Measurements from ENCODE around the gene COL4A2.
A peak's percentile ranks its signal among the peaks of the same experiment; 100 is the strongest.
"Not testable (repeated sequence)": the region's sequence is repeated elsewhere in the genome, so short reads cannot be mapped to it uniquely, and the experiment has no call there.

Gene COL4A2

DNA sequence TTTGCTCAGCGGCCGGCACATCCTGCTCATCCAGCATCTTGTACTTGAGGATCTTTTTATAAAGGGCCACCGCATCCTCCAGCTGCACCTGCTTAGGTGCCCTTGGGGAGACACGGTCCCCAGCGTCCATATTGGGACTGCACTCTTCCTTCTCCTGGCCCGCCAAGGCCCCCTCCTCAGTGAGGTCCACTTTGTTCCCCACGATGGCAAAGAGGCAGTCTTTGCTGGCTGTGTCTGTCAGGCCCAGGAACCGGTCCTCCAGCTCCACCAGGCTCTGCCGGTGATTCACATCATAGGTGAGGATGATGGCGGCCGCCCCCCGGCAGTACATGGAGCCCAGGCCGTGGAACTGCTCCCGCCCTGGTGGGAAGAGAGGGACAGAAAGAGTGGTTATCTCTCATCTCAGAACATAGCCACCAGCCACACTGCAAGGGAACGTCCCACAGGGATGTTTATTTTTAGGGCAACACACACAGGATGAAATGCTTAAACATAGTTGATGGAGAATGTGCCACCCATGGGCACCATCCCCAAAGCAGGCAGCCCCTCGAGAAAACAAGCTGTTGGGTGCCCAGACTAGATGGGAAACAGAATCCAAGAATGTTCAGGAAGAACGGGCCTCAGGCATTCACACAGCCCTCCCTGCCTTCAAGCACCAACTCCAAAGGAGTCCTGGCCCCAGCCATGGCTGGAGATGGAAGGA, 216.9 kb downstream of the COL4A2 start:
- DNase-seq = no peak

DNA sequence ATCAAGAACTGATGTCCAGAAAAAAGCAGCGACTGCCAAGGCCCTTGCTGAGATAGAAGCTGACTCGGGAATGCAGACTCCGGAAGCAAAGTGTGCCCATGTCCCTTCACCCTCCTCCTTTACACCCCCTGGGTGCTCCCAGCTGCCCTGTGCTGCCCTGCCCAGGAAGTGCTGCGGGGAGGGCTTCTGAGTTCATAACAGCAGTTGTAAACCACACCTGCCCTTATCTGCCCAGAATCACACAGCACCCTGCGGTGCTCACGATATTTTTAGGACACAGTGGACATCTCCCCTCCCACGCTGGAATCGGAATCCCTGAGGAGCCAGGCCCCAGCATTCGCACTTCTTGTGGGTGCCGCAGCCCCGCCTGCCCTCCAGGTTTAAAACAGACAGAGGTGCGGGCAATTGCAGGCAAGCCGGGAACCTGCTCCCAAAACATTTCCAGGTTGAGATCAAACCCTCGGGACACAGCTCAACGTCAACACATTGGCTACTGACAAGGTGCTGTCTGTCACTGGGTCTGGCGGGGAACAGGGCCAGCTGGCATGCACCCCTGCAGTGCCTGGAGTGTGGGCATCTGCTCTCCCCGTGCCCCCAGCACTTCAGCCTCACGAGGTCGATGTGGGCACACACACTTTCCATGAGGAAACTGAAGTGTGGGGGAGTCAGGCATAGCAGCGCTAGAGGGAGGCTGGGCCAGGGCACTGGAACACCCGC, 217.6 kb downstream of the COL4A2 start:
- no peak for DNase-seq

DNA sequence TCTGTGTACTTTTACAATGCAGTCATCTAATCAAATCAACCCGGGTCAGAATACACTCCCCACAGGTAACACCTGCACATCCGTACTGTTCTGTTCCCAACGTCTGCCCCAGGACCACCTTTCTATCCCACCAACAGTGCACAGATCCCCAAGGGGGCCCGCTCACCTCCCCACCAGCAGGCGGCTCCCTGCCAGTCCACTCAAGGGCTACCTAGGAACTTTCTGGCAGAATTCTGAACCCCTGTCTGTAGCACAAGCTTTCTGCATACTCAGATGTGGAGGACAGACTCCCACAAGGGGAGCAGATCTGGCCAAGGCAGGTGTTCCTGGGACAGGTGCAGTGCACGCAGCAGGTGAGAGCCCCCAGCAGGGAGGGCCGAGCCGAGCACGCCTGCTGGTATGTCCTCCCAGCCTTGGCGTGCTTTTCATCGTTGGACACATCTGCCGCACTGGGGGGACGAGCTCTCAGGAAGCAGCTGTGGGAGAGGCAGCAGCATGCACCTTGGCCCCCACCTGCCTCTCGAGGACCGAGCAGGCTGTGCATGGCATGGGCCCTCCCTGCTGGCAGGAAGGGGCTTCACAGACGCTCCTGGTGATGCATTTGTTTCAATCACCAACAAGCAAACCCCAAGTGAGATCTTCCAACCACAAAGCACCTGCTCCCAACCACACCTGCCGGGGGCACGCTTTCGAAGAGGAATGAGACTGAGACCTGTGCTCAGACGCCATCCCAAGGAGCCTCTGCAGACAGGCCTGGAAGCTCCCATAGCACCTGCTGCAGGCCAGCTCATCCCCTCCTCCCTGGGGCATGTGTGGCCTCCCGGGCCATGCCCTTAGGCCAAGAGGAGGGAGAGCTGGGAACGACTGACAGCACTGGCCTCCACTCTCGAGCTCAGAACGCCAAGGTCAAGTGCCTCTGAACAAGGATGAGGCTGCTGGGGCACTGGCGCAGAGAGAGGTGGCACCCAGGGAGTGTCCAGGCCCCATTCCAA, 218.5 kb downstream of the COL4A2 start:
- no peak for DNase-seq

DNA sequence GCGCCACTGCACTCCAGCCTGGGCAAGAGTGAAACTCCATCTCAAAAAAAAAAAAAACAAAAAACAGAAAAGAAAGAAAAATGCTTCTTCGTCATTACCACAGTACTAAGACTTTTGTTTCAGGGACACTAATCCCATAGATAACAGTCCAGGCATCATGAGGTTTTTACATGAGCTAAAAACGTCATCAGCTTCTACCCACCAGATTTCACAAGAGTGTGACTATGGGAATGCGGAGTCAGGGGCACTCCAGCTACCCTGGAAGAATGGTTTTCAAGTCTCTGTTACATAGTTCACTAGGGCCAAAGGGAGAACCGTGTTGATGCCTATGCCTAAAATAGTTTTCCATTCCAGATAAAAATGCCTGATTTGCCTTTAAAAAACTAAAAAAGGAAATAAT, 221.3 kb downstream of the COL4A2 start:
- no peak for DNase-seq

DNA sequence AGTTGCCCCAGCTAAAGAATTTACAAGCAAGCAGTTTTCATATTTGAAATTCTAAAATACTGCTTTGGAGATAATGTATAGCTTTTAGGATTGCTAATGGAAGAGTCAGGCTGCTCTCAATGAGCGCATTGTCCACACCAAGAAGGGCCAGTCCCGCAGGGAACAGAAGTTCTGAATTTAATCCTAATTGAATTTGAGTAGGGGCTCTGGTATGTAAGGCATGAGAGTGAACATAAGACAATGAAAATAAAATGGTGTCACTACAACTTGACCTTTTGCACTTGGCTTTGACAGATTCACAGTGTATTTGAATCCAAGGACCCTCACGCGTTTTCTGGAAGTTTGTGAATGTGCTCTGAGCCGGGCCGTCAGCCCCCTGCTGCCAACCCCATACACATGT, 221.8 kb downstream of the COL4A2 start:
- no peak for DNase-seq

DNA sequence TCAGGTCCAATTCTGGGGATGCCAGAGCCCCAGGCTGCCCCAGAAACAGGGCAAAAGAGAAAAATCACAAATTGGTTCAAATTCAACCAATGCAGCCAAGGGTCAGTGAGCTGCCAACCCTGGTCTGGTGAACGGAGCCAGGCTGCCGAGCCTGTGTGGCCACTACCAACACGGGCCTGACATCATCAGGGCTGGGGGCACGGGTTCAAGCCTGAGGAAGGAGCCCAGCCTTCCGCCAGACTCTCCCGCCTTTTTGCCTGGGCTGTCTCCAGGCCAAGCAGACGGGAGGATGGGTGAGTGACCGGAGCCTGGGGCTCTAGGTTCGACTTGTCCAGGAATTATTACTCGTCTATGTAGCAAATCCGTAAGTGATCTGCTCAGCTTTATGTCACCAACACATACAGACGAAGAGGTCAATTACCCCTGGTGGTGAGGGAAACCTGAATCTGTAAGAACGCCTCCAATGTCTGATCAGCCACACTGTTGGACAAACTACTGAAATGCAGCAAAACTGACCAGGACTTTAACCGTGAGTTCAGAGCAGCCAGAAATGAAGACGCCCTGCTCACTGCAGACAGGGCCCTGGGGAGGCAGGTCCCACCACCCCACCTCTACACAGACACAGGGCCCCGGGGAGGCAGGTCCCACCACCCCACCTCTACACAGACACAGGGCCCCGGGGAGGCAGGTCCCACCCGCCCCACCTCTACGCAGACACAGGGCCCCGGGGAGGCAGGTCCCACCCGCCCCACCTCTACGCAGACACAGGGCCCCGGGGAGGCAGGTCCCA, 222.6 kb downstream of the COL4A2 start:
- no peak for DNase-seq

DNA sequence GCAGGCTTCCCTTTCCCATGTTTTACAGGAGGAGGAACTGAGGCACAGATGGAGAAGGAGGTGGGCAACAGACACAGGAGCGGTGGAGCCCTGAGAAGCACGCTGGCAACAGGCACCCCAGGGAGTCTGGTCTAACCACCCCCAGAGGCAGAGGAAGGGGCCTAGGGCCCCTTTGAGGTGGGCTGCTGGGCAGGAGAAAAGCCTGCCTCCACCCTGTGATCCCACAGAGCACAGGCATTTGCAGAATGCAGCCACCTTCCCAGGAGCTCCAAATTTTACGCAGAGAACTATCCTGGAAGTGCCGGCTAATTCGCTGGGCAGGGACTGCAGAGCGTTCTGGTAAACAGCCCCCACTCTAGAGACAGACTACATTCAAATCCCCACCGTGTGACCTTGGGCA, 224.0 kb downstream of the COL4A2 start:
- DNase-seq = no peak

DNA sequence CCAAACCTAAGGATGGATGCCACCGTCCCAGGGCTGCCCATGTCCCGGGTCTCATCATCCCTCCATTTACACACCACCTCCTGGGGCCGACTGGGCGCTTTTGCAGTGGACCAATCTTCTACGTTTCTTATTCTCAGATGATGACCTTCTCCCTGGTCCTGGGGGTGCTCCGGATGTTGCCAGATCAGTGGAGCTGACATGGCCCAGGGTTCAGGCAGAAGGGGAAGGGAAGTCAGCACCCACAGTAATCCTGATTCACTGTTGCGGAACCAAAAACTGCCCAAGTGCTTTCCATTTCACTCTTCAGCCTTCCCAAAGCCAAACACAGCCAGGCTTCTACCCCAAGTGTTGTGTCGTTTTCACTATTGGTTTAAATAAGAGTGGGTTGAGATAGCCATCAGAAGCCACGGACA, 224.6 kb downstream of the COL4A2 start:
- no peak for DNase-seq

DNA sequence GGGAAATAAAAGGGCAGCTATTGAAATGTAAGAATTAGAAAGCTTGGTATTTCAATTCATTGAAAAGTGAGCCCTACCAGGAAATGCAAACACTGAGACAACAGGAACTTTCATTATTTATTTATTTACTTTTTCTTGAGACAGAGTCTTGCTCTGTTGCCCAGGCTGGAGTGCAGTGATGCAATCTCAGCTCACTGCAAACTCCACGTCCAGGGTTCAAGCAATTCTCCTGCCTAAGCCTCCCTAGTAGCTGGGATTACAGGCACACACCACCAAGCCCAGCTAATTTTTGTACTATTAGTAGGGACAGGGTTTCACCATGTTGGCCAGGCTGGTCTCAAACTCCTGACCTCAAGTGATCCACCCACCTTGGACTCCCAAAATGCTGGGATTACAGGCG, 225.2 kb downstream of the COL4A2 start:
- DNase-seq = not testable (repeated sequence)

DNA sequence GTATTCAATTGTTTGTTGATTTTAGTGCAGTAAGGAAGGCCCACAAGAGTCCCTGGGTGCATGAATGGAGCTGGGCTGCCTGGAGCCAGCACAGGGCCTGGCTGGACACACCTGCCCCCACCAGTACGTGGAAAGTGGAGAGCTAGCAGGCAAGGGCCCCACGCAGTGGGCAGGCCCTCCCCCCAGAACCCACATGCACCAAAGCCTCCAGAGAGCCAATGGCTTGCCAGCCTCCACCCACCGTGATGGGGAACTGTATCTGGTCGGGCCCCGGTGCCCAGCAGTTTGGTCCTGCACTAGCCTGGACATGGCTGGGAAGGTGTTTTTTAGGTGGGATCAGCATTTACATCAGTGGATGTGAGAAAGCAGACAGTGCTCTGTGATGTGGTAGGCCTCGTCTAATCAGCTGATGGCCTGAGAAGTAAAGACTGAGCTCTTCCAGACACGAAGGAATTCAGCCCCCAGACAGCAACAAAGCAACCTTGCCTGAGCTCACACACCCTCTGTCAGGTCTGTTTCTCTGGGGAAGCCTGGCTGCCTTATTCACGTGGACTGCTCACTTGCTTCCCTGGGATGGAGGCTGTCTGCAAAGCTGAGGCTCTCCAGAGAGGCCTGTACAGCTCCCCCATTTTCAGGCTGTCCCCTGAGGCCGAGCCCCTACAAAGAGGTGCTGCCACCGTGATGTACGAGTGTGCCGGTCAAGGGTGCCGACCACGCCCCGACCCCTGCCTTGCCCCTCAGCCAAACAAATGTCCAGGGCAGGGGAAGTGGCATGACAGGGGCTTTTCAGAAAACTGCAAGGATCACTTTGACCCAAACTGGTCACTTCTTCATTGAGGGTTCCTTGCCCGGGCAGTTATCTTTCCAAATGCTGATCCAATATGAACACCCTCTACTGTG, 226.9 kb downstream of the COL4A2 start:
- no peak for DNase-seq

DNA sequence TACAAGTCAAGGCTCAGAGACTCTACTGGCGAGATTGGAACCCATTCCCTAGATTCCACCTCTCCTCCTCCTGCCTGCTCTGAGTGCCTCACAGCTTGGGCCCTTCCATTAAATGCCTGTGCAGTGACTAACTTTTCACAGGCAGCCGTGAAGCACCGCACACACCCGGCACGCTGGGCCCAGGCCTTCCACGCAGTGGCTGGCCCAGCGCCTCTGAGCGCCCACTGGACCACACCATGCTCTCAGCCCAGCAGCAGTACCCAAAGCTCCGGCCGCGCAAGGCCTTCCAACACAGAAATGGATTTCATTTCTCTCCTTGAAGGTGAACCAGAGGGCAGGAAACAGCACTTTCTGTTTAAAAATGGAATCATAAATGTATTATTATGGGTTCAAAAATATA, 228.4 kb downstream of the COL4A2 start:
- DNase-seq = no peak

DNA sequence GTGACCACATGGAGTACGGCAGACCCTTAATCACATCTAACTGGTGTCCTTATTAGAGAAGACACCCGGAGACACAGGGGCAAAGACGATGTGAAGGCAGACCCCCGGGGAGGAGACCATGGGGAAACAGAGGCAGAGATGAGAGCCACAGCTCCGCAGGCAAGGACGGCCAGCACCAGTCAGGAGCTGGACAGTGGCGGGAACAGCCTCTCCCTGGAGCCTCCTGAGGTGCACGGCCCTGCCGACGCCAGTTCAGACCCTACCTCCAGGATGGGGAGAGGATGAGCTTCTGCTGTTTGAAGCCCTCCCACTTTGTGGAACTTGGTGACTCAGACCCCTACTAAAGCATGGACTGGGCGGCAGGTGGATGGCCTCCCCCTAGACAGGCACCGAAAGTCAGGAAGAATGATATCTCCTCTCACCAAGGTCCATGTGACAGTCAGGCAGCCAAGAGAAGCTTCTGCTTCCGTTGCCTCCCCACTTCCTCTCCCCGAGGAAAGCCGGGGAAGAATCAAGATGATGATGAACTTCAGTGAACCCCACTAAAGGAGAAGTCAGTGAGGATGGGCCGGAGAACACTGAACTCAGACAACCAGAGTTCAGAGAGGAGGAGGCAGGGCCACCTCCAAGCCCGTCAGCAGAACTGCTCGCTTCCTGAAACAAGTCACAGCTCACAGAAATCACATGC, 229.1 kb downstream of the COL4A2 start:
- DNase-seq = peak; percentile 14

DNA sequence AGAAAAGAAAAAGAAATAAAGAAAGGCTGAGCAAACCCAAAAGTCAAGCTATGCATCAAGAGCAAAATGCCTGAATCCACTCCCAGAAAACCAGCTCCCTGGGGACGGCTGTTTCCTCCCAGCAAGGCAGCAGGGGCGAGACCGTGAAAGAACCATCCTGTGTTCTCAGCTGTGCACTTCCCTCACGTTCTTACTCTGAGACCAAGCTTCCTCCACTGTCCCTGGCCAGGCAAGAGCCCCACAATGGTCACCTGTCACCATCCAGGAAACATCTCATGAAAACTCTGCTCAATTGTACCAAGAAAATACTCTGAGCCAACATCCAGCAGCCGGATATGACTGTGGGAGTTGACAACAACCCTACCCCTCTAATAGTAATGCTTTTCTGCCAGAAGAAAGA, 231.5 kb downstream of the COL4A2 start:
- DNase-seq = no peak

DNA sequence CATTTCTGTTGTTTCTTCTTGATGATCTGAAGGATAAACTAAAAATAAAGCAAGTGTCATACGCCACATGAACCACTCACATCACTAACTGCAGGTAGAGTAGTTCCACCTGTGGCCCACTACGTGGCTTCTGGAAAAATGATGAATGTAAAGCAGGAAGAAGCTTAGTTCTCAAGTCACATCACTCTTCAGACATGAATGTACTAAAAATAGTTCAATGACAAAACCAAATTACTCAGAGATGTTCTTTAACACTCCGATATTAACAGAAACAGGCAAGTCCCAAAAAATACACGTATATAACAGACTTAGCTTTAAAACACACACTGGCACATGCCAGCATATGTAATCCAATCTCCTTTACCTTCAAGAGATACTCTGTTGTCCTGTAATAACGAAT, 232.8 kb downstream of the COL4A2 start:
- DNase-seq = no peak

DNA sequence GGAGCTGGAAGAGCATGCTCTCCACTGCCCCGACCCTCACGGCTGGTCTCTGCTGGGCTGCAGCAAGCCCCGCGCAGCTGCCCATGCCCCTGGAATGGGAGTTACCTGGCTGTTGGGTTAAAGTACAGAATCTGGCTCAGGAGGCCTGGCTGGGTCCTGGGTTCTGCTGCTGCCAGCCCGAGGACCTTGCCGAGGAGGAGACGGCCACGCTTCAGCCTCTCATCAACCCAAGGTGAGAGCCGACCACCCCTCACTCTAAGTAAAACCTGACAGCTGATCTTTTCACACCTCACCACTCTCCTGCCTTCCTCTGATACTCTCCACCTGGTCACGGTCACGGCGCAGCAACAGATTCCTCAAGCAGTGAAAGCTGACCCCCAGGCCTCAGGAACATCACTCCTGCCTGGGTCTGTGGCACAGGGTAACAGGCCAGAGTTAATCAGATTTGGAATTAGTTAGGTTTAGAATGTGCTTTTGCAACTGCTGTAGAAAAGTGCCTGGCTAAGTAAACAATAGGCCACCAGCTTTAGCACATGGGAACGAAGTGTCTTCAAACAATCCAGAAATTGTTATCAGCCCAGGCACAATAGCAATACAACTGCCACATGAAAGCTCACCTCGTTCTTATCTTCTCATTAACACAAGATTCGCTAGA, 233.9 kb downstream of the COL4A2 start:
- DNase-seq = no peak

DNA sequence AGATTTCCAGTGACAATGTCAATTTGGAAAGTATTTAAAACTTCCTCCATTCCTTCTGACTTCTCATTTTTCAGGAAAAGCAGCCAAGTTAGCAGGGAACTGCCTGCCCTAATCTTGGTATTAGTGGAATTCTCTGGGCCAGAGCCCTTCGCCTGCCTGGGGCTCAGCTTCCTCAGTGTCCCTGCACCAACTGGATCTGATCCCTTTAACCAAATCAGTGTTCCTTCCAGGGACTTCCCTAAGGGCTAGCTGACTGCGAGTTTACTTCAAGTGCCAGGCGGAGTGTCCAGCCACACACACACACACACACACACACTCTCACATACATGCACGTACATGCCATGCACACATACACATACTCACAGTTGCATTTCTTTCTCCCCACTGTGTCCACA, 234.4 kb downstream of the COL4A2 start:
- DNase-seq = no peak

DNA sequence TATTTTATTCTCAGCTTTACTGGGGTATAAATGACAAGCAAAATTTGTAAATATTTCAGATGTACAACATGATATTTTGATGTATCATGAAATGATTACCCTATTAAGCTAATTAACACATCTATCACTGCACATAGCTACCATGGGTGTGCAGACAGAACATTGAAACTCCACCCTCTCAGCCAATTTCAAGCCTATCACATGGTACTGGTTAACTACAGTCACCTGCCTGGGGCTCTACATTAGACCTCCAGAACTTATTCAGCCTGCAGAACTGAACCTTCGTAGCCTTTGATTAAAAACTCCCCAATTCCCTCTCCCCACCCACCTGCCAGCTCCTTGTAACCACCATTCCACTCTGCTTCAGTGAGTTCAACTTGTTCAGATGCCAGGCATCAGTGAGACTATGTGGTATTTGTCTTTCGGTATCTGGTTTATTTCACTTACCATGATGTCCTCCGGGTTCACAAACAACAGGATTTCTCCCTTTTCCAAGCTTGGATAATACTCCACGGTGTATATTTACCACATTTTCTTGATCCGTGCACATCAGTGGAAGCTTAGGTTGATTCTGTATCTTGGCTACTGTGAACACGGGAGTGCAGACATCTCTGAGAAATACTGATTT, 235.2 kb downstream of the COL4A2 start:
- no peak for DNase-seq

DNA sequence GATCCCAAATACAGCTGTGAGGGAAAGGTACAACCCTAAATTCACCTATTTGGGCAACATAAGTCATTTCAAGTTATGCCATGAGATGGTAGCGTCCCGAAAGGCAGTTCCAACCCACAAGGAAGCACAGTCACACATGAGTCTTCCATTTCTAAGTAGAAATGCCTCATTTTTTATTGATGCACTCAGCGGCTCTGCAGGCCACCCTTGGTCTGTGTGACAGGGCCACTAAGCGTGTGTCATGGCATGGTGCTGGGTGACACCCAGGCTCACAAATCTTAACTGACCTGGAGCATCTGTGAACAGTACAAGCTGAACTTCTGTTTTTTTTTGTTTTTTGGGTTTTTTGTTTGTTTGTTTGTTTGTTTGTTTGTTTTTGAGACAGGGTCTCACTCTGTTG, 239.3 kb downstream of the COL4A2 start:
- no peak for DNase-seq

DNA sequence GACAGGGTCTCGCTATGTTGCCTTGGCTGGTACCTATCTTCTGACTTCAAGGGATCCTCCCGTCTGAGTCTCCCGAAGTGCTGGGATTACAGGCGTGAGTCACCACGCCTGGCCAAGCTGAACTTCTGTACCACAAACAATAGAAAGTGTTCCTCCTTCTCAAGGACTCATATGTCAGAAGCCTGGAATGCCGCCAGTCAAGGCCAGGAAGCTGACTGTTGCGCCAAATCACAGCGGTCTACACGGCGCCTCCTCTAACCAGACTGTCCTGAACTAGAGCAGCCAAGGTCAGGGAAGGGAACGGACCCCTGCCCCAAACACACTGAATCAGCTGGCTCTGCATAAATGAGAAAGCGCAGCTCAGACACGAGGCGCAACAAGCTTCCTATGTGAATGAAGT, 239.8 kb downstream of the COL4A2 start:
- DNase-seq = no peak
